ENCODE measurements around the gene EZH1.

EZH1 gene

GRCh38 chr17:42698736-42699414, 46.0 kb downstream of the EZH1 start:
- peaks cover 38% of the 10 kb centered on the region for H3K36me3 ChIP-seq (ENCODE audit: insufficient read depth, low read length)
- no peaks in the 10 kb centered on the region for H3K9me3 ChIP-seq (ENCODE audit: low read length)
- H3K9me2 ChIP-seq (ENCODE audit: low read depth, low read length) = no peaks in the 10 kb centered on the region
- TF ChIP-seq EZH2 (IDR thresholded peaks at IDR 0.05; ENCODE audit: borderline replicate concordance, low read length) = no peak
- no peak for TF ChIP-seq CTCF (IDR thresholded peaks at IDR 0.05; ENCODE audit: low read length)
- no peak overlapping the region for H3K4me3 ChIP-seq (ENCODE audit: low read depth, low read length, poor library complexity, severe bottlenecking)
- H3F3A ChIP-seq (ENCODE audit: insufficient read depth, low read length) = no peaks in the 10 kb centered on the region
- no peaks in the 10 kb centered on the region for H4K20me1 ChIP-seq (ENCODE audit: insufficient read depth, low read length)
- H3K79me2 ChIP-seq (ENCODE audit: insufficient read depth, low read length) = no peaks in the 10 kb centered on the region
- no peak overlapping the region for H3K4me2 ChIP-seq (ENCODE audit: low read length)
- no peaks in the 10 kb centered on the region for H3K4me1 ChIP-seq (ENCODE audit: insufficient read depth, low read length, severe bottlenecking)
- H3K9ac ChIP-seq (ENCODE audit: low read length) = no peak overlapping the region
- no peaks in the 10 kb centered on the region for H3K27me3 ChIP-seq (ENCODE audit: insufficient read depth, low read length)
- no peak overlapping the region for H2AFZ ChIP-seq (ENCODE audit: low read length)
- no peak overlapping the region for H3K27ac ChIP-seq (ENCODE audit: low read depth, low read length, poor library complexity, severe bottlenecking)

GRCh38 chr17:42697108-42697811, 47.6 kb downstream of the EZH1 start:
- no peak overlapping the region for H3K27ac ChIP-seq (ENCODE audit: low read depth, low read length, poor library complexity, severe bottlenecking)
- H3K9me2 ChIP-seq (ENCODE audit: low read depth, low read length) = no peaks in the 10 kb centered on the region

GRCh38 chr17:42695500-42695899, 49.3 kb downstream of the EZH1 start:
- TF ChIP-seq CTCF (IDR thresholded peaks at IDR 0.05; ENCODE audit: low read length) (no peak), EZH2 (IDR thresholded peaks at IDR 0.05; ENCODE audit: borderline replicate concordance, low read length) (no peak)
- H3K9me2 ChIP-seq (ENCODE audit: low read depth, low read length) = no peaks in the 10 kb centered on the region
- H4K20me1 ChIP-seq (ENCODE audit: insufficient read depth, low read length) = no peaks in the 10 kb centered on the region
- no peak overlapping the region for H2AFZ ChIP-seq (ENCODE audit: low read length)
- no peak overlapping the region for H3K27ac ChIP-seq (ENCODE audit: low read depth, low read length, poor library complexity, severe bottlenecking)
- H3K27me3 ChIP-seq (ENCODE audit: insufficient read depth, low read length) = no peaks in the 10 kb centered on the region
- H3K9ac ChIP-seq (ENCODE audit: low read length) = no peak overlapping the region
- no peak overlapping the region for H3K4me3 ChIP-seq (ENCODE audit: low read depth, low read length, poor library complexity, severe bottlenecking)
- peaks cover 5% of the 10 kb centered on the region; the same call in 1 of the 2 replicates for H3K36me3 ChIP-seq (ENCODE audit: insufficient read depth, low read length)
- no peaks in the 10 kb centered on the region for H3K79me2 ChIP-seq (ENCODE audit: insufficient read depth, low read length)
- no peak overlapping the region for H3K4me2 ChIP-seq (ENCODE audit: low read length)
- H3F3A ChIP-seq (ENCODE audit: insufficient read depth, low read length) = no peaks in the 10 kb centered on the region
- H3K4me1 ChIP-seq (ENCODE audit: insufficient read depth, low read length, severe bottlenecking) = no peaks in the 10 kb centered on the region
- H3K9me3 ChIP-seq (ENCODE audit: low read length) = no peaks in the 10 kb centered on the region

More at GRCh38 chr17:42697108-42697811, 47.6 kb downstream of the EZH1 start:
- no peaks in the 10 kb centered on the region for H3K27me3 ChIP-seq (ENCODE audit: insufficient read depth, low read length)
- H3K4me1 ChIP-seq (ENCODE audit: insufficient read depth, low read length, severe bottlenecking) = no peaks in the 10 kb centered on the region
- no peaks in the 10 kb centered on the region for H3F3A ChIP-seq (ENCODE audit: insufficient read depth, low read length)
- no peak overlapping the region for H3K9ac ChIP-seq (ENCODE audit: low read length)
- no peaks in the 10 kb centered on the region for H3K79me2 ChIP-seq (ENCODE audit: insufficient read depth, low read length)
- no peaks in the 10 kb centered on the region for H3K9me3 ChIP-seq (ENCODE audit: low read length)
- H3K4me2 ChIP-seq (ENCODE audit: low read length) = no peak overlapping the region
- peaks cover 23% of the 10 kb centered on the region for H3K36me3 ChIP-seq (ENCODE audit: insufficient read depth, low read length)
- H2AFZ ChIP-seq (ENCODE audit: low read length) = no peak overlapping the region
- no peak for TF ChIP-seq EZH2 (IDR thresholded peaks at IDR 0.05; ENCODE audit: borderline replicate concordance, low read length)
- TF ChIP-seq CTCF (IDR thresholded peaks at IDR 0.05; ENCODE audit: low read length) = no peak
- no peaks in the 10 kb centered on the region for H4K20me1 ChIP-seq (ENCODE audit: insufficient read depth, low read length)
- H3K4me3 ChIP-seq (ENCODE audit: low read depth, low read length, poor library complexity, severe bottlenecking) = no peak overlapping the region

Data from OCI-LY1 (cell line).